Measurements from ENCODE around the gene KDM6B.

DNA sequence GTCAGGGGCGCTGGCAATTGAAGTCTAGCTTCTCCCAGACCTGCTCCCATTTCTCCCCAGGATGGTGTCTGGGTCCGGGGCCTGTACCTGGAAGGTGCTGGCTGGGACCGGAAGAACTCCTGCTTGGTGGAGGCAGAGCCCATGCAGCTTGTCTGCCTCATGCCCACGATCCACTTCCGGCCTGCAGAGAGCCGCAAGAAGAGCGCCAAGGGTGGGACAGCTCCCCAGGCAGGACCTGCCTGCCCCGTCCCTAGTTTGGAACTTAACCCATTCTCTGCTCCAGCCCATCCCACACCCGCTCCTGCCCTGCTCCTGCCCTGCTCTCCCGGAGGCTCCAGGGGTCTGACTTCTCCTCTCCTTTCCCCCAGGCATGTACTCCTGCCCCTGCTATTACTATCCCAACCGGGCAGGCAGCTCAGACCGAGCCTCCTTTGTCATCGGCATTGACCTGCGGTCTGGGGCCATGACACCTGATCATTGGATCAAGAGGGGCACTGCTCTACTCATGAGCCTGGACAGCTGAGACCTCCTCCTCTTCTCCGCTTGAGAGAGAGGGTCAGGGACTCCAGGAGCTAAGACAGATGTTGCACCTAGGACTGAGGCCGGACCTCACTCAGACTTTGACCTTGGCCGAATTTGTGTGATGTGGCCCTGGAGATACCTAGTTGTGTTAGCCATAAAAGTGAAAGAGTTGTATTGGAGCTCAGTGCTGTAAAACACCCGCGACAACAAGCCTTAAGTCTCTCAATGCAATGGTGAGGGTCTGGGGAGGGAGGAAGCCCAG lies 814 bp upstream of the KDM6B start:
- TF ChIP-seq POLR2AphosphoS5 (IDR thresholded peaks at IDR 0.05; ENCODE audit: low read depth) (no peak), GABPA (IDR thresholded peaks at IDR 0.05; ENCODE audit: low read depth) (no peak)
- TF ChIP-seq, protein P1, sequence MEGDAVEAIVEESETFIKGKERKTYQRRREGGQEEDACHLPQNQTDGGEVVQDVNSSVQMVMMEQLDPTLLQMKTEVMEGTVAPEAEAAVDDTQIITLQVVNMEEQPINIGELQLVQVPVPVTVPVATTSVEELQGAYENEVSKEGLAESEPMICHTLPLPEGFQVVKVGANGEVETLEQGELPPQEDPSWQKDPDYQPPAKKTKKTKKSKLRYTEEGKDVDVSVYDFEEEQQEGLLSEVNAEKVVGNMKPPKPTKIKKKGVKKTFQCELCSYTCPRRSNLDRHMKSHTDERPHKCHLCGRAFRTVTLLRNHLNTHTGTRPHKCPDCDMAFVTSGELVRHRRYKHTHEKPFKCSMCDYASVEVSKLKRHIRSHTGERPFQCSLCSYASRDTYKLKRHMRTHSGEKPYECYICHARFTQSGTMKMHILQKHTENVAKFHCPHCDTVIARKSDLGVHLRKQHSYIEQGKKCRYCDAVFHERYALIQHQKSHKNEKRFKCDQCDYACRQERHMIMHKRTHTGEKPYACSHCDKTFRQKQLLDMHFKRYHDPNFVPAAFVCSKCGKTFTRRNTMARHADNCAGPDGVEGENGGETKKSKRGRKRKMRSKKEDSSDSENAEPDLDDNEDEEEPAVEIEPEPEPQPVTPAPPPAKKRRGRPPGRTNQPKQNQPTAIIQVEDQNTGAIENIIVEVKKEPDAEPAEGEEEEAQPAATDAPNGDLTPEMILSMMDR (IDR thresholded peaks at IDR 0.05; ENCODE audit: insufficient read depth, low read length), result no peak
- TF ChIP-seq, protein P2, sequence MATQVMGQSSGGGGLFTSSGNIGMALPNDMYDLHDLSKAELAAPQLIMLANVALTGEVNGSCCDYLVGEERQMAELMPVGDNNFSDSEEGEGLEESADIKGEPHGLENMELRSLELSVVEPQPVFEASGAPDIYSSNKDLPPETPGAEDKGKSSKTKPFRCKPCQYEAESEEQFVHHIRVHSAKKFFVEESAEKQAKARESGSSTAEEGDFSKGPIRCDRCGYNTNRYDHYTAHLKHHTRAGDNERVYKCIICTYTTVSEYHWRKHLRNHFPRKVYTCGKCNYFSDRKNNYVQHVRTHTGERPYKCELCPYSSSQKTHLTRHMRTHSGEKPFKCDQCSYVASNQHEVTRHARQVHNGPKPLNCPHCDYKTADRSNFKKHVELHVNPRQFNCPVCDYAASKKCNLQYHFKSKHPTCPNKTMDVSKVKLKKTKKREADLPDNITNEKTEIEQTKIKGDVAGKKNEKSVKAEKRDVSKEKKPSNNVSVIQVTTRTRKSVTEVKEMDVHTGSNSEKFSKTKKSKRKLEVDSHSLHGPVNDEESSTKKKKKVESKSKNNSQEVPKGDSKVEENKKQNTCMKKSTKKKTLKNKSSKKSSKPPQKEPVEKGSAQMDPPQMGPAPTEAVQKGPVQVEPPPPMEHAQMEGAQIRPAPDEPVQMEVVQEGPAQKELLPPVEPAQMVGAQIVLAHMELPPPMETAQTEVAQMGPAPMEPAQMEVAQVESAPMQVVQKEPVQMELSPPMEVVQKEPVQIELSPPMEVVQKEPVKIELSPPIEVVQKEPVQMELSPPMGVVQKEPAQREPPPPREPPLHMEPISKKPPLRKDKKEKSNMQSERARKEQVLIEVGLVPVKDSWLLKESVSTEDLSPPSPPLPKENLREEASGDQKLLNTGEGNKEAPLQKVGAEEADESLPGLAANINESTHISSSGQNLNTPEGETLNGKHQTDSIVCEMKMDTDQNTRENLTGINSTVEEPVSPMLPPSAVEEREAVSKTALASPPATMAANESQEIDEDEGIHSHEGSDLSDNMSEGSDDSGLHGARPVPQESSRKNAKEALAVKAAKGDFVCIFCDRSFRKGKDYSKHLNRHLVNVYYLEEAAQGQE (IDR thresholded peaks at IDR 0.05; ENCODE audit: insufficient replicate concordance, low read depth), result no peak
